BE2C (cell line): ENCODE measurements around the gene SPCS3.

ENCODE experiments used
- DNase-seq: peaks from one replicate; pipeline ENCODE4 v3.0.0-alpha.2; 2020
- H3K27me3 ChIP-seq: fragments of 250-450 bp; sonication (Bioruptor Pico); 2 replicates; pipeline ENCODE4 v1.5.1; 2020; ENCODE audit warnings: mild to moderate bottlenecking
- H3K36me3 ChIP-seq: fragments of 250-450 bp; sonication (Bioruptor Pico); 2 replicates; pipeline ENCODE4 v1.5.1; 2020; ENCODE audit warnings: mild to moderate bottlenecking
- H3K4me1 ChIP-seq: fragments of 250-450 bp; sonication (Bioruptor Pico); 2 replicates; pipeline ENCODE4 v1.5.1; 2020
- H3K4me3 ChIP-seq: 2 replicates; pipeline ENCODE4 v1.5.1; 2011; ENCODE audit warnings: low read depth, low read length
- H3K9me3 ChIP-seq: fragments of 250-450 bp; sonication (Bioruptor Pico); 2 replicates; pipeline ENCODE4 v1.5.1; 2020
- TF ChIP-seq, protein P1 (sequence below): IDR thresholded peaks from 2 replicates; pipeline ENCODE4 v1.5.1; 2012; ENCODE audit warnings: mild to moderate bottlenecking, low read depth, low read length

SPCS3 gene

DNA sequence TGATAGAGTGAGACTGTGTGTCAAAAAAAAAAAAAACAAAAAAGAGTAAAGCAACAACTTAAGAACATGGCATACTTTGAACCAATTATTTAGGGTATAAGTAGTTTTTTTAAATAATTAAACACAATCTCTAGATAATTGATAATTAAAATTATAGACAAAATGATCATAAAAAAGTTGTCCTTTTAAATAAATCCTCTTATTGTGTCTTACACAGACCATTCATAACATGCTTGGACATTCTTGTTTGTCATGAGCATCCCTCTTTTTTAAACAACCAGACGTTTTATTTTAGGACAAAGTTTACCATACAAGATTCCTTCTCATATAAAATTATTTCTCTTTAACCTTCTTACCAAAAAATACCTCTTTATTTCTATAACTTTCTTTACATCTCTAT, 35.1 kb downstream of the SPCS3 start:
- no peaks in the 10 kb centered on the region for H3K9me3 ChIP-seq
- DNase-seq, result no peak
- H3K36me3 ChIP-seq, result no peaks in the 10 kb centered on the region
- H3K4me1 ChIP-seq, result no peaks in the 10 kb centered on the region
- H3K27me3 ChIP-seq, result no peaks in the 10 kb centered on the region
- TF ChIP-seq, protein P1, sequence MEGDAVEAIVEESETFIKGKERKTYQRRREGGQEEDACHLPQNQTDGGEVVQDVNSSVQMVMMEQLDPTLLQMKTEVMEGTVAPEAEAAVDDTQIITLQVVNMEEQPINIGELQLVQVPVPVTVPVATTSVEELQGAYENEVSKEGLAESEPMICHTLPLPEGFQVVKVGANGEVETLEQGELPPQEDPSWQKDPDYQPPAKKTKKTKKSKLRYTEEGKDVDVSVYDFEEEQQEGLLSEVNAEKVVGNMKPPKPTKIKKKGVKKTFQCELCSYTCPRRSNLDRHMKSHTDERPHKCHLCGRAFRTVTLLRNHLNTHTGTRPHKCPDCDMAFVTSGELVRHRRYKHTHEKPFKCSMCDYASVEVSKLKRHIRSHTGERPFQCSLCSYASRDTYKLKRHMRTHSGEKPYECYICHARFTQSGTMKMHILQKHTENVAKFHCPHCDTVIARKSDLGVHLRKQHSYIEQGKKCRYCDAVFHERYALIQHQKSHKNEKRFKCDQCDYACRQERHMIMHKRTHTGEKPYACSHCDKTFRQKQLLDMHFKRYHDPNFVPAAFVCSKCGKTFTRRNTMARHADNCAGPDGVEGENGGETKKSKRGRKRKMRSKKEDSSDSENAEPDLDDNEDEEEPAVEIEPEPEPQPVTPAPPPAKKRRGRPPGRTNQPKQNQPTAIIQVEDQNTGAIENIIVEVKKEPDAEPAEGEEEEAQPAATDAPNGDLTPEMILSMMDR, result no peak
- H3K4me3 ChIP-seq, result no peak overlapping the region

DNA sequence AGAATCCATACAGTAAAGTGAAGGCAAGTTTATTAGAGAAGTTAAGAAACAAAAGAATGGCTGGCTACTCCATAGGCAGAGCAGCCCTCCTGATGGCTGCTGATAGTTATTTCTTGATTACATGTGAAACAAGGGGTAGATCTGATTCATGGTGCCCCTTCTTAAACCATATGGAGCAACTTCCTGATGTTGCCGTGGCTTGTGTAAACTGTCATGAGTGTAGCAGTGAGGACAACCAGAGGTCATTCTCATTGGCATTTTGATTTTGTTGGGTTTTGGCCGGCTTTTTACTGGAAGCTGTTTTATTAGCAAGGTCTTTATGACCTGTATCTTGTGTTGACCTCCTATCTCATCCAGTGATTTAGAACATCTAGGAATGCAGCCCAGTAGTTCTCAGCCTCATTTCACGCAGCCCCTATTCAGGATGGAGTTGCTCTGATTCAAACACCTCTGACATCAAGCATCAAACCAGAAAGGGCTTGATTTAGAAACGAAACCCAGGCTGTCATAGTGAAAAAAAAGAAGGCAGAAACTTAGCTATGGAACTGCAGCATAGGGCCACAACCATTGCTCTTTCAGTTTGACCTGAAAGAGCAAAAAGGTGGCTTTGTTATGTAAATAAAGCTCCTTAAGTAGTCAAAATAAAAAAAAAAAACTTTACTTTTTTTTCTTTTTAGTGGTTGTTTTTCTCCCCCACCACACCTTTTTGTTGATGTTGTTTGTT, 37.8 kb downstream of the SPCS3 start:
- no peak for DNase-seq
- H3K4me3 ChIP-seq, result no peak overlapping the region
- TF ChIP-seq, protein P1, result no peak
- no peaks in the 10 kb centered on the region for H3K9me3 ChIP-seq
- H3K27me3 ChIP-seq, result no peaks in the 10 kb centered on the region
- H3K36me3 ChIP-seq, result no peaks in the 10 kb centered on the region
- no peaks in the 10 kb centered on the region for H3K4me1 ChIP-seq

DNA sequence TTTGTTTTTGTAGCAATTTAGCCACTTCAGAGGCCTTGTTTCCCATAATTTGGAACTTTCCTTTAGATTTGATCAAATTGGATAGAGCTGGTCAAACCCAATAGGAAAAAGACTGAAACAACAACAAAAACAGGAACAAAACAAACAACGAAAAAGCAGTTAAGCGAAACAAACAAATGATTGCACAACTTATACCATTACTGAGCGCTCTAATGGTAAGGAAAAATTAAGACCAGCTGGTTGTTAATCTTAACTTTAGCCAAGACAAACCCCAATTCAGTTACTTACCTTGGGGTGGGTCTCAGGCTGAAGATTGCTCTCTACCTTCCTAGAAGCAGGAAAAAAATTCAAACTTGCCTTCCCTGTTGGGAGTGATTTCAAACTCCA, 38.3 kb downstream of the SPCS3 start:
- Histone ChIP-seq H3K27me3 (no peaks in the 10 kb centered on the region), H3K4me1 (no peaks in the 10 kb centered on the region), H3K36me3 (no peaks in the 10 kb centered on the region), H3K4me3 (no peak overlapping the region), H3K9me3 (no peaks in the 10 kb centered on the region)
- DNase-seq, result no peak
- TF ChIP-seq, protein P1, result no peak

DNA sequence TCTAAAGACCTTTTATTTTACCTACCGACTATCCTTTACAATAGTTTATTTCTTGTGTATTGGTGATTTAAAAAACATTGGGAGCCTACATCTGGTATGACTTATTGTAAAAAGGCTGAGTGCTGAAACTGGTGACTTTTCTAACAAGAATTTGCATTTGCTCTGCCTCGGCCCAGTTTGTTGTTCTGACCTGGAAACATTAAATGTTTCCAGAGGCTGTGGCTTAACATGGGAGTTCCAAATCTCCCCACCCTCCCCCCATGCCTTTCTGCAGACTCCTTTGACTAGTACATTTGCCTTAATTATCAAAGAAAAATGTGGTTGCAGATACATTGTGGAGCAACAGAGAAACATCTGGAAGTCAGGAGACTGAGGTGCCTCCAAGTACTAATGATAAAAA, 39.8 kb downstream of the SPCS3 start:
- TF ChIP-seq, protein P1, result no peak
- no peak for DNase-seq

DNA sequence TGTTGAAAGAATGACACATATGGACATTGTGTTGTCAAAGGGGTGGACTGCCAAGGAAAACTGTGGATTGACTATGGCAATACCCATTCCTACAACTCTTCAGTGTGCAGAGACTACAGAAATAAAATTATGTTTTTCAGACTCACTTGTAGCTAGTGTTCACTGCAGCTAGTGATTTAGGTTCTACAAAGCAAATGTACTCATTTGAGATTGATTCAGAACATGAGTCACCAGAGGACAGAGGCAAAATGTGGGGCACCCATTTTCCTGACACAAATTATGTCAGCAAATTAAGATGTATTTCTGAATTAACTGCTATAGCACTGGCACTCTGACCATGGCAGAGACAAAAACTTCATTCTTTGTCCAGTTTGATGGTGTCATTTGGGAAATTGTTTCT, 40.7 kb downstream of the SPCS3 start:
- no peaks in the 10 kb centered on the region for H3K4me1 ChIP-seq

More for the DNA sequence above, 39.8 kb downstream of the SPCS3 start:
- H3K4me3 ChIP-seq, result no peak overlapping the region
- no peaks in the 10 kb centered on the region for H3K9me3 ChIP-seq
- H3K36me3 ChIP-seq, result no peaks in the 10 kb centered on the region
- H3K4me1 ChIP-seq, result no peaks in the 10 kb centered on the region
- no peaks in the 10 kb centered on the region for H3K27me3 ChIP-seq

DNA sequence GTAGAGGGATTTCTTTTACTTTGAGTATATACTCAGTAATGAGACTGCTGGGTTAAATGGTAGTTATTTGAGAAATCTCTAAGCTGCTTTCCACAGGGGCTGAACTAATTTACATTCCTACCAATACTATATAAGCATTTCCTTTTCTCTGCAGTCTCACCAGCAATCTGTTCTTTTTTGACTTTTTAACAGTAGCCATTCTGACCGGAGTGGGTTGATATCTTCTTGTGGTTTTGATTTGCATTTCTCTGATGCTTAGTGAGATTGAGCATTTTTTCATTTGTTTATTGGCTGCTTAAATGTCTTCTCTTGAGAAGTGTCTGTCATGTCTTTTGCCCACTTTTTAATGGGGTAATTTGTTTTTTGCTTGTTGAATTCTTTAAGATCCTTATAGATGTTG, 43.3 kb downstream of the SPCS3 start:
- H3K4me1 ChIP-seq, result no peaks in the 10 kb centered on the region
- H3K4me3 ChIP-seq, result no peak overlapping the region
- H3K27me3 ChIP-seq, result no peaks in the 10 kb centered on the region
- H3K9me3 ChIP-seq, result no peaks in the 10 kb centered on the region
- no peaks in the 10 kb centered on the region for H3K36me3 ChIP-seq
- TF ChIP-seq, protein P1, result no peak
- DNase-seq, result no peak

More for the DNA sequence above, 40.7 kb downstream of the SPCS3 start:
- no peaks in the 10 kb centered on the region for H3K9me3 ChIP-seq
- no peaks in the 10 kb centered on the region for H3K27me3 ChIP-seq
- no peak overlapping the region for H3K4me3 ChIP-seq
- TF ChIP-seq, protein P1, result no peak
- DNase-seq, result no peak
- H3K36me3 ChIP-seq, result no peaks in the 10 kb centered on the region
